Skin of body (tissue), 2 donors: ENCODE measurements around the gene OTULIN. TPM values are rescaled to one million over a fixed set of nuclear protein-coding genes. Genes with fewer than 3 reads are reported as not detected.

ENCODE experiments used
- DNase-seq: peaks from one replicate; lab custom pipeline; 2025; lab: John Stamatoyannopoulos, UW
- total RNA-seq: library from RNA; depleted of rRNA; stranded (reverse); fragments of >200 nt; gene quantifications from one replicate; pipeline ENCODE4 v1.2.3, GENCODE V29; 2014

OTULIN gene
- total RNA-seq, 1 donor from 2014 or later, result 21.4 TPM

DNA sequence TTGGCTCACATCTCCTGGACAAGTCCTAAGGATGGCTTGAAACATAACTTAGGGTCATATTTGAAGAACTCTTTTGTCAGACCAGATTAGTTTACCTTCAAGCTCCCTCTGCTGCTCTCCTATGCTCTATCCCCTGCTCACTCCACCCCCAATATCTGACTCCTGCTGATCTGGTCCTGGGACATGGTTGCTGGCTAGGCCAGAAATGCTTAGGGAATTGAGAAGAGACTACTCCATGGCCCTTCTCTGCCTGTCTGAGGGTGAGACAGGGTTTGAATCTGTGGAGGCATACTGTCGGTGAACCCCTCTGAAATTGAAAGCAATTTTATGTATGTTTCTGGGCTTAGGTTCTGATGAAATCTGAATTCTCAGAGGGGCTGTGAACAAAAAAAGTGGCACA lies 3.3 kb downstream of the OTULIN start:
- no peak for DNase-seq

DNA sequence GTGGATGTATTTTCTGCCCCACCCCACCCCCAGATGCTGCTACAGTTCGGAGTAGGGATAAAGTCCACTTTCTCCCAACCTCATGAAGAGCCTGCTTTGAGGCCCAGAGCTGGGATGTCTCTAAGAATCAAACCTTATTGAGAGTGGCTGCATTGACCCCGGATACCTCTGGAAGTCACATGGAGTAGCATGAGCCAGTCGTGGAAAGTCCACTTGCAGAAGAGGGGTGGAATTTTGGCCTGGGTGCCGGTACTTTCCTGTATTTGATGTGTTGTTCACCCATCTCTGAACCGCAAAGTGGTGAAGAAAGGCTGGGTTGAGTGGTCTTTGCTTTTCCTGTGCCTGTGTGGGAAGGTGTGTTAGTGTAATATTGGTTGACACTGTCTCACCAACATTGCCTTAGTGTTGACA lies 3.7 kb downstream of the OTULIN start:
- no peak for DNase-seq

DNA sequence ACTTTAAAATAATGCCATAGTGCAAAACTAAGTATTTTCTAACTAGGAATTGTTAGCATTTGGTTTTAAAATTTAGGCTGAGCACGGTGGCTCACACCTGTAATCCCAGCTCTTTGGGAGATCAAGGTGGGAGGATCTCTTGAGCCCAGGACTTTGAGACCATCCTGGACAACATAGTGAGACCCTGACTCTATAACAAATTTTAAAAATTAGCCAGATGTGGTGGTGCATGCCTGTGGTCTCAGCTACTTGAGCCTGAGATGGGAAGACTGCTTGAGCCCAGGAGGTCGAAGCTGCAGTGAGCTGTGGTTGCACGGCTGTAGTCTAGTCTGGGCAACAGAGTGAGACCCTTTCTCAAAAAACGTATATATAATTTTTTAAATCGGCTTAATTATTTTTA lies 4.9 kb downstream of the OTULIN start:
- no peak for DNase-seq

DNA sequence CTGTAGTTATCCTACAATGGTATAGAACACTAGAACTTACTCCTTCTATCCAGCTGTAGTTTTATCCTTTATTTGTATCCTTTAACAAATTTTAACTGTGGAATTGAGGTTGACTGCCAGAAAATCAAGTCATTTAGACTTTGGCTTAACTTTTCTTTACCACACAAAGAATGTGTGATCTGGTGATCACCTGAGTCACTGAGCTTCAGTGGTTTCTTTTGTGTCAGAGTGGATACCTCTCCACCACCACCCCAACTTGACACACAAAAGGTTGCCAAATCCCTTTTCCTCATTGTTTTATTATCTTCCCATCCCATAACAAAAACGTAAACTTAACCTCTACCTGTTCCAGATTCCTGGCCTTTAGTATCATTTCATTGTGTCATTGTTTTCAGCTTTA lies 5.5 kb downstream of the OTULIN start:
- DNase-seq, result no peak

DNA sequence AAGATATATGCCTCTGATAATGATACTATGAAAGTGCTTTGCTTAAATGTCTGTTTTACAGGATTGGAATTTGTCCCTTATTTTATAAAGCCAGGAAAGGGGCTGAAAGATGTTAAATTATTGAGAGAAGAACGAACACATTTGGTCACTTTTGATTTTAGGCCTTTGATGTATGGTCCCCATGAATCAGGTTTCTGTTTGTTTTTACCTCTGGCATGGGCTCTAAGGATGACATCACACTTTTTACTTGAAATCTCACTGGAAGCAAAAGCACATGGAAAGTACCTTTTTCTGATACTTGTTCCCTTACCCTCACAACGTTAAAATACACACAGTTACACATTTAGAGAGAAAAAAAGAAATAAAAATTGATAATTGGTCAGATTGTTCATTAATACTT lies 6.9 kb downstream of the OTULIN start:
- peak; percentile 19 for DNase-seq

DNA sequence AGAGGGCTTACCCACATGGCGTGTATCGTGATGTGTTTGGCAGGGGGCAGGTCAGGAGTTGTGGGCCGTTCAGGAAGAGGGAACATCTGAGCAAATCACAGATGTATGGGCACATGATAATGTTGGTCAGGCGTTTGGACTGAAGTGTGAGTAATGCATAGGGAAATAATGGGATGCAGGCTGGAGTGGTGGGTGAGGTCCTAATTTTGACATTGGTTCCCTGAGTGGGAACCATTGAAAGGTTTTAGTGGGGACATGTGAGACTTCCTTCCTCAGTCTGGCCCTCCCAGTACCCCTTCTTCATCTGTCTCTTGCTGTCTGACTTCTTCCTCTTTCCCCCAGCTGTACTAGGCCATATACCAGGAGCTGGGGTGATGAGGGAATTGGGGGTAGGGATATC lies 7.6 kb downstream of the OTULIN start:
- DNase-seq, result no peak

DNA sequence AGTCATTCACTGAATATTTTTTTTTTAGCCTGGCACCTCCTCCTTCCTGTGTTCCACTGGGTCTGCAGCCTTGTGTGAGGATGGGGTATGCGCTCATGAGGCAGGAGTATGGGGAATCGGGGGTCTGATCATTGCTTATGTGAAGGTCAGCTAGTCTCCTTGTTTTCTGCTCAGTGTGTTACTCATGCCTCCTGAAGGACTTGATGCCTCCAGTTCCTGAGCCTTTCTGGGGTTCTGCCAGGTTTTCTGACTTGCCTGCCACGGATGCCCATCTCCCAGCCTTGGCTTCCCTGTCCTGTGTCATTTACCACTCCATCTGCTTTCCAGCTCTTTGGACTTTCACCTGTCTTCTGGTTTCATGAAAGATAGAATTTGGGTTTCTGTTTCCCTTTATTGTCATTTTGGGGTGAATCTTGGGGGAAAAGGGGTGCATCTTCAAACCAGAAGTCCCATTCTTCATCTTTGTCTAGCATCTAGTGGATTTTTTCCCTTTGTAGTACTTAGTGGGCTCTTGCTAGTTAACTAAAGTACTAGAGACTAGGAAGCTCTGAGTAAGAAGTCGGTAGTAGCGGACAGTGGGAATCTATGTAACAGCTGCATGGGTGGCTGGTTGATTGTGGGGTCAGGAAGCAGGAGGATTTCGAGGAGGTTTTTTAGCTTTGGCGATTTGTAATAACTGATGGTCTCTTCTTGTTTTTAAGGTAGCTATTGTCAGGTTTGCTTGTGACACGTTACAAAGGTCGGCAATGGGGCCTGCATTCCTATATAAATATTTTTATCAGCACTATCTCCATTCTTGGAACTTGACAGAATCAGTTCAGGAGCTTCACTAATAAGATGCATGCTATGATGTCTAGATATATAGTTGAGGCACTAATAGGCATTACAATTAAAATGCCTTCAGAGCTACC lies 8.2 kb downstream of the OTULIN start:
- DNase-seq, result no peak

DNA sequence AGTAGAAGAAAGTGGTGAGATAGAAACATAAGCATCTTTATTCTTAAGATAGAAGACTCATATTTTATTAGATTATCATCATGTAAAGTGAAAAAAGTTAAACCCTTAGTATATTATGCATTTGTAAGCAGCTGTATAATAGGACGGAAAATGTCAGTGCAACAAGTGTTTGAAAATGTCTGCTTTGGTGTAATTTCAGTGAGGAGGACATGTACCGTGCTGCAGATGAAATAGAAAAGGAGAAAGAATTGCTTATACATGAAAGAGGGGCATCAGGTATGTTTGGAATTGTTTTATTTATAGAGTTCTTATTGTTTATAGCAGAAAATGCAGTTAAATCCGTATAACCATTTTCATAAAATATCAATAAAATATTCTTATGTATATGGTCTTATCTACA lies 8.9 kb downstream of the OTULIN start:
- DNase-seq, result no peak

DNA sequence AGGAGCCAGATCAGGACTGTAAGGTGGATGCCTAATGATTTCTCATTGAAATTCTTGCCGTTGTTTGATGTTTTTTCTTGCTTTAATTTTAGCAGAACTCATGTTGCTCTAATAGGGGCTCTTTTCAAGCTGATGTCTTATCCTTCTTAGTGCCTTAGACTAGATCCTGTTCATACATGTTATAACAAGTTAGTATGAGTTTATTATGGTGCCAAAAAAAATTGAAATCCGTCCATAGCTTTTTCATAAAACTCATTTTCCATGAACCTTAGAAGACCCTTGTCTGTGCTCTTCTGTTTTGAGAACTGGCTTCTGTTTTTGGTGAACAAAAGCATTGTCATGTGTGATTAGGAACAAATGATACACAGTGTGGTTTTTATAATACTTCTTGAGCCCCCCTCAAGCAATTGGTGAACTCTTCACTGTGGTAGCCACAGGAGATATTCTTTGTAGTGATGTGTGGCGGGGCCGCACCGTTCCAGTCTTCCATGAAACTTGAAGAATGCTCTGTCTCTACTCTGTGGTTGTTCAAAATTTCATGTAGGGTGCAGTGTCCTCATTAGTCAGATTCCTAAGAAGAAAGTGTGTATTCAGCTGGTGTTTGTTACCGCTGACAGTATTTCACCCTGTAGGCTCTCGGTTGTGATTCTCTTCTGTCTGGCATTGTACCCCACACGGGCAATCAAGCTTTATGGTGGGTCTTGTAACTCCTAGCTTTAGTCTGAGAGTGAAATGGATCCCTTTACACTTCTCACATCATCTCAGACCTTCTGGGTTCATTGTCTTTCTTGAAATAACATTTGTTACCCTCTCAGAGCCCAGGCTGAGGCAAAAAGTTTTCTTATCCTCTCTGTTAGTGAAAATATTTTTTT lies 10.7 kb downstream of the OTULIN start:
- peak; percentile 6 for DNase-seq

DNA sequence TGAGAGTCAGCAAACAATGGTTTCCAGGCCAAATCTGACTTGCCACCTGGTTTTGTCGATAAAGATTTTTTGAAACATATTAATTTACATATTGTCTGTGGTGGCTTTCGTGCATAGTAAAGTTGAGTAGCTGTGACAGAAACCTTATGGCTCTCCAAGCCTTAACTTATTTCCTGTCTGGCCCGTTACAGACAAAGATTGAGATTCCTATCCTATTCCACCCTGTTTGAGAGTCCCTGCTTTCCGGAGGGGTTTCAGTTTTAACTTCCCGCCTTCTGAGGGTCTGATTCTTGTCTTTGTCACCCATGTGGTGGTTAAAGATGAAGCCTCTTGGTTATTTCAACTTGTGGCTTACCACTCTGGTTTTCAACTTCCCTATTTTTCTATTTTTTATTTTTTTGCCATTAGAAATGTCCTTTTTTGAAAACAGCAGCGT lies 11.4 kb downstream of the OTULIN start:
- DNase-seq, result no peak

DNA sequence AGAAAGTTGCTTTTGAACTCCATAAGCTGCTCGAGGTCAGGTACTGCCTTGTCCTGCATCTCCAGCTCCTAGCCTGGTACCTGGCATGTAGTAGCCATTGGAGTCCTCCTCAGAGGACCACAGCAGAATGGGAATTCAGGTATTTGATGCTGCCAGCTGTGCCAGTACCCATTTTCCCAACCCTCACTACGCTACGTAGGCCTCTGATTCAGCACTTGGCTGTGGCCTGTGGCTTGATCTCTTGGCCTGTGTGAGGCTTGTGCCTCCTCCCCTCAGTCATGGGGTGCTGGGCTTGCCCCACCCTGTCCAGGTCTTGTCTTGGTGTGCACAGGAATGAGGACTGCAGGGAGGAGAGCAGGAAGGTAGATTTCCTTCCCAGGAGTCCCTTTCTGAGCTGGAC lies 11.8 kb downstream of the OTULIN start:
- DNase-seq, result no peak

DNA sequence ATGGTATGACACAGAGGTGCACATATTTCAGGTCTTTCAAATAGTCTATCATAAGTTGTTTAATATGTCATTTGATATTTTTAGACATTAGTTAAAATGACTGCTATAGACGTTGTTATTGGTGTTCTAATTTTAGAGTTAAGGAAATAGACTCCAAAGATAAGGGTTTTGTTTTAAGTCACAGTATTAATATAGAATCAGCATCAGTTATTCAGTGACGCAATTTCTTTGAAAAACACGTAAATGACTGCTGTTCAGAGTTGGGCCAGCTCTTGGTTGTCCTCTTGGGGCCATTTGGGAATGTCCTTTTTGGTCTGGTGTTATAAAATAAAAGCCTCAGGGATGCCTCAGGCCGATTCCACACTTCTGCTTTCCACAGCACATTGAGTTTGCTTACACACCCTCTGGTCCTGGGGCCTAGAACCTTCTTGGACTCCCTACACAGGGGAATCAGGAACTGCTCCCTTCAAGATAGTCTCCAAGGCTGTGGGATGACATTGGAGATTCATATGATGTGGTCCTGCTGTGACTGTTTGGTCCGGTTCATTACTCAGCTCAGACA lies 14.3 kb downstream of the OTULIN start:
- DNase-seq, result no peak

DNA sequence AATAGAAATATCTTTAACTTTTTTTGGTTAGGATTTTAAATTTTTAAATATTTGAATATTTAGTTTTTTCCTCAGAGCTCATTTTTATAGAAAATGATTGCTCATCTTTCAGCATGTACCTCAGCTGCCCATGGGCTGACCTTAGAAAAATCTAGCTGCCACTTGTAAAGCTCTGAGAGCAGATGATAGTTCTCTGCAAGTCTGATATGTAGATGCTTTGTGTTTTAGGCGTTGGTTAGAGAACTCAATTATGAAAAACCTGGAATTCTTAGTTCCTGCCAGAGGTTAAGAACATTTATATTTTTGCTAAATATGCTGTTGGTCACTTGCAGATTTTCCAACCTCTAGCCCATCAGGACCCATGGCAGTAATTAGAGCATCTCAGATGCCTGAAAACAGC lies 15.1 kb downstream of the OTULIN start:
- no peak for DNase-seq

DNA sequence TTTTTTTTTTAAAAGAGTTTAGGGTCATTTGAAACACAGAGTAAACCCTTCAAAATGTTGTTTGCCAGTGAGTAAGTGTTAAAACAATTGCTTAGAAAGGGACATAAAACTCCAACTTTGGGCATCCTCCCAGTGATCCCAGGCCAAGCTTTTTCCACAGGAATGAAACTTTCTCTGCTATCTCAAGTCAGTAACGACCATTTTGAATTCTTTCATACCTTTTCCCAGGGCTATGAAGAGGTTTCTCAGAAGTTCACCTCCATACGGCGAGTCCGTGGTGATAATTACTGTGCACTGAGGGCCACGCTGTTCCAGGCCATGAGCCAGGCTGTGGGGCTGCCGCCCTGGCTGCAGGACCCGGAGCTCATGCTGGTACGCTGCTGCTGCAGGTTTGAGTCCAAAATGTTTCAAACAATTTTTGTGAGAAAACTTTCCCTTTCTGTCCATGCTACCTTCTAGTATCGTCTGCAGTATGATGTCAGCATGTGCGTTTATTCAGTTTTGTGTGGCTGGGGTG lies 16.8 kb downstream of the OTULIN start:
- DNase-seq, result no peak

DNA sequence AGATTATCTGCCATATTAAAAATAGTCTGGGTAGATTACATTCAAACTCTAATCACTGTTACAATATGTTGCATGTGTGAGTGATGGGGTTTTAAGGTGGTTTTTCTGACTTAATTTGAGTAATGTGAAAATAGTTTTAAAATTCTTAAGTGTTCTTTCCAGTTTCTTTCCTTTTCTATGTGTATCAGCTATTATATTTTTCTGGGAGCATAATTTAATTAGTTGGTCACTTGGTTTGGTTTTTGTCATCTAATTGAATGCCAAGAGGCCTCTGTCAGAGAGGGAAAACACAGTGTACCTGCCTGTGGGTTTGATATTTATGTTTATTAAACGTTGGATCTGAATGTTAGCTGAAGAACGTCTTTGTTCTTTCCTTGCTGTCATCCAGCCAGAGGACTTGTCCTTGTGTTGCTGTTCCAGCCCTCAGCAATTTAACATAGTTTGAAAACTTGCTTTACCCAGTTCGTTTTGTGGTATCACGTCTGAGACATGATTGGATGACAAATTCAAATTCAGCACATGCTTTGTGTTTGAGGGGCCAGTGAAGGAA lies 19.5 kb downstream of the OTULIN start:
- DNase-seq, result no peak

DNA sequence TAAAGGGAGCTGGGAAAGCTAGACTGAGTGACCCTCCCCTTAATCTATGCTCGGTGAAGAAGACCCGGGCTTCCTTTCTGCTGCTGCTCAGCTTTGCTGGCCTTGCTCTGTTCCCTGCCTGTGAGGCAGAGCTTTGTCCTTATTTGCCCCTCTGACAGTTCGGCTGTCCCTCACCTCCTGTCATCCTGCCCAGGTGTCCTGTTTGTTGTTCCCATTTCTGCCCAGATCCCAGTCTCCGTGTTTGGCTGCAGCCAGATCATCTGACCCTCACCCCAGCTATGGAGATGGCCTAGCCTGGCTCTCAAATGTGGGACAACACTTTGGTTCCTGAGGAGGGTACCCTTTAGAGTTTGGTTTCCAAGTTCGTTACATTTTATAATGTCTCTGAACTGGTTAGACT lies 20.2 kb downstream of the OTULIN start:
- DNase-seq, result no peak

DNA sequence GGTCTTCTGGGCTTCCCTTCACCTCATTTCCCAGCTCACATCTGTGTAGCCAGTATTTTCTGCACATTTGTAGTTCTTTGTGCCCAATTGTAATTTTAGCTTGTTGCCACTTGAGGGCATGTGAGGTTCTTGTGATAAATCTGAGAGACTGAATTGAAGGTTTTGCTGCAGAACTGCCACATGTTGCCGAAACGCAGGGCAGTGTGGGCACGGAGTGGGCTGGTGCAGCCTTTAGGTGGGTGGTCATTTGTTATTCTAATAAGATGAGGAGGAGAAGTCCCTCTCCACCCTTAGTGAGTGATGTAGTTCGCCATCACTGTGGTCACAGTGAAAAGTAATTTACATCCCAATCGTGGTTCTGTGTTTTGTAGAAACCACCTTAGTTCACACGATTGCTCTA lies 21.2 kb downstream of the OTULIN start:
- DNase-seq, result peak; percentile 51

DNA sequence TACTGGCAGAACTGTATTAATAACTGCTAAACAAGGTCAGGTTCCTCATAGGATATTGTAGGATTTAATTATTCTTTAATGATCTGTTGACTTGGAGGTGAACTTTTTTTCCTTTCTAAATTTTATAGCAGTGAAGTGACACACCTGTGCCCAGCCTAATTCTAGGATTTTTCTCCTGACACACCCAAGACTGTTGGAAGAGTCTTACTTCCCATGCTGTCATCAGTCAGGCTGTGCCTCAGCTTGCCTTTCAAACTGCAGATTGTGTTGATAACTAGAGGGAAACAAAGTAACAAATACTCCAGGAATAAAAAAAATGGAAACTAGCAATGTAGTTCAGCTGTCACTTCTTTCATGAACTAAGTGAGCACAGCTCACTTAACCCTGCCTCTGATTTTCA lies 22.0 kb downstream of the OTULIN start:
- no peak for DNase-seq

DNA sequence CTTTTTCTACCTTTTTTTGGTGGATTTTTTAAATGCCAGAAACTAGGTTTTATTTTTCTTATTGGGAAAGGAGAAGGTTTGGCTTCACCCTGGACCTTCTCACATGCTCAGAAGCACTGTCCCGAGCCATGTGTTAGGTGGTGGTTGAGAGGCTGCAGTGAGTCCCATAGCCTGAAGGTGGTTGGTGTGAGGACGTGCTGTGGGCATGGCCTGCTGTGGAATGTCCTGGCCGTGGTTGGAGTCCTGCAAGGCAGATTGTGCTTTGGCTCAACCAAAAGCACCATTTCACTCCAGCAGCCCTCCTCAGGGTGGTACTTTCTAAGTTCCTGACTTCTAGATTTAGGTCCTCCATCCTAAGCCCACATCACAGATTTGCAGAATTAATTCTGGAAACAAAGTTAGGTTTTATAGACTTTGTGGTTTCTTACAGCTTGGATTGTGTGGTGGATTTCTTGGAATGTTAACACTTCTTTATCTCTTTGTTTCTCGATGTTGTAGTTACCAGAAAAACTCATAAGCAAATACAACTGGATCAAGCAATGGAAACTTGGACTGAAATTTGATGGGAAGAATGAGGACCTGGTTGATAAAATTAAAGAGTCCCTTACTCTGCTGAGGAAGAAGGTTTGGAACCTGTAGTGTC lies 22.6 kb downstream of the OTULIN start:
- DNase-seq, result no peak

DNA sequence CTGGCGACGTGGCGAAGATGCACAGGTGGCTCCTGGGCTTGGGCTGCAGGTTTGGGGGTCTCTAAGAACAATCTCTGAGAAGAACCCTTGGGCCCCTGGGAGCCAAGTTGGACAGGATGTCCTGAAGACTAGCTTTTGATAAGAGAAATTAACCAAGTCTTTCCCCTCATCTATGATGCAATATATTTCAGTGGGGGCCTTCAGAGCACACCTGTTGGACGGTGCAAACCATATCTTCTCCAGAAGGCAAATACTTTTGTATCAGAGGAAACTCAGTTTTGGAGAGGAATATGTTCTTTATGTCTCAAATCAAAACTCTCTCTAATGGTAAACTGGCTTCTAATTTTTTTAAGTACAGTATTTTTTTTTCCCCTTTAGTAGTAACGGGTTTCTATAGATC lies 28.6 kb downstream of the OTULIN start:
- DNase-seq, result no peak

DNA sequence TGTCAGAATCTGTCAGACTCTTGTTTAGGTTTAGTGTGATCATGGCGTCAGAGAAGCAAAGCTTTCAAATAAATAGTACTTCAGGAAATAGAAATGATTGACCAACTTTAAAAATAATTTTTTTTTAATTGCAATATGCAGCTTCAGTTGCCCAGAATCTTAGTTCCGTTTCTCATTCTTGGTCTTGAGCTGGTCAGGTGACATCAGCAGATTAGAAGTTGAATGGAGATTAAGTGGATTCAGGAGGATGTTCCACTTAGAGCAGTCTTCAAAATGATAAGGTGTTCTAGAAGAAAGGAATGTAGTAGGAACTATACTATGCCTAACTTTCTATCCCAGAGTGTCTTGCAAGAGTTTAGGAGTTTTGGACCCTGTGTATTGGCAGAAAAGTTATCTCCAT lies 30.6 kb downstream of the OTULIN start:
- no peak for DNase-seq
